HG03175 (cell line): ENCODE measurements around the gene AKIRIN2.
"Not testable (repeated sequence)": the region's sequence is repeated elsewhere in the genome, so short reads cannot be mapped to it uniquely, and the experiment has no call there.

Source experiments
- ATAC-seq: cut with Tn5 transposase; IDR thresholded peaks from one replicate; pipeline ENCODE4 v1.9.1; 2021; ENCODE audit warnings: mild to moderate bottlenecking, moderate library complexity; ENCODE audit not compliant: unreplicated experiment

Gene AKIRIN2

DNA sequence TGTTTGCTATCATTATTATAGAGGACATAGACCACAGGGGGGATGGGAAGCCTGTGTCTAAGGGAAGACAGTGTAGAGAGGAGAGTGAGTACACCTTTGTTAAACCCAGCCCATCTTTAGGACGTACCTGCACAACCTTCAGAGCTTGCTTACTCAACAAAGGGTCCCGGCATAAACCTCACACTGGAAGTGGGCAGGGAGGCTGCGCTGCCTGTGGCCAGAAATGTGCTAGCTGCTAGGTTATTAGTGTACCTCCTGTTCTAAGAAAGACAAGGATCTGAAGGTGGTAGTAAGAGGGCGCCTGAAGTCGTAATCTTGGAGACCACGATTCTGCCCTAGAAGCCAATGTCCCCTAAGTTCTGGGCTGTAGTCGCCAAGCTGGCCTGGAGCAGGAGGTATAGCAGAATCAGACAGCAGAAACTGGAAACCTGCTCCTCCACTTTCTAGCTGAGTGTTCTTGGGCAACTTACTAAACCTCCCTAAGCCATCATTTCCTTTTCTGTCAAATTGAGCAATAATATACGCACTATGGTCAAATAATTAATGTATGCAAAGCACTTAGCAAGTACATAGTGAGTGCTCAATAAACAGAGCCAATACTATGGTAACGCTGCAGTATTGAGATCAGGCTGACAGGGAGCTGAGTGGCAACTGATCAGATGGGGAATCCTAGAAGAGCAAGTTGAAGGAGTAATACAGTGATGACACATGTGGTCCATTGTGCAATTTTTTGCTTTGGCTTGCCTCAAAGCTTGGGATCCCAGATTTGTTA, 16.8 kb upstream of the AKIRIN2 start:
- no peak for ATAC-seq

DNA sequence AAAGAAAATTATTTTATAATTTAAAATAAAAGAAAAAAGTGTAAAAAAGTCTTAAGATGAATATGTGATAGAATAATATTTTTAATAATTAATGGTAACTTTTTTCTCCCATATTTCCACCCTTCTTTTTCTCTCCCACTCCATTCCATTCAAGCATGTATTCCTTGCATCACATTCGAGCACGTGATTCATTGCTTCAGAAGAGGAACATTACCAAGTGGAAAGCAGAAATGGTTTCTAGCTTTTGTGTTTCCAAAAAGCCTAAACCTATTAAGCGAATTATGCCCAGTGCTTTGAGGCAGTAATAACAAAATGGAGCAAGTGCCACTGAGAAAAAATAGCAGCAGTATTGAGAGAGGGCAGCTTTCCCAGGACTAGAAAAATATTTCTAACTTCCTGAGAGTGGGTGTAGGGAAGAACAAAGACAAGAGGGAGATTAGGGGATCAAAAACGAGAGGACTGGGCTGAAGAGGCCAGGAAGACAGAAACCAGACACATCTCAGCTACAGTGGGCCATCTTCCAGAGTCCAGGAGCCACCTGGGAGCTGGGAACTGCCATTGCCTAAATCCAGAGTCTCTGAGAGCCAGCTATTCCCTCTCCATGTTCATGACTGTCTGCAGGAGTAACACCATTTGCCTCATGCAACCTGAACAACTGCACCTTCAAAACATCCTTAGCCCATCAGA, 15.0 kb upstream of the AKIRIN2 start:
- no peak for ATAC-seq

DNA sequence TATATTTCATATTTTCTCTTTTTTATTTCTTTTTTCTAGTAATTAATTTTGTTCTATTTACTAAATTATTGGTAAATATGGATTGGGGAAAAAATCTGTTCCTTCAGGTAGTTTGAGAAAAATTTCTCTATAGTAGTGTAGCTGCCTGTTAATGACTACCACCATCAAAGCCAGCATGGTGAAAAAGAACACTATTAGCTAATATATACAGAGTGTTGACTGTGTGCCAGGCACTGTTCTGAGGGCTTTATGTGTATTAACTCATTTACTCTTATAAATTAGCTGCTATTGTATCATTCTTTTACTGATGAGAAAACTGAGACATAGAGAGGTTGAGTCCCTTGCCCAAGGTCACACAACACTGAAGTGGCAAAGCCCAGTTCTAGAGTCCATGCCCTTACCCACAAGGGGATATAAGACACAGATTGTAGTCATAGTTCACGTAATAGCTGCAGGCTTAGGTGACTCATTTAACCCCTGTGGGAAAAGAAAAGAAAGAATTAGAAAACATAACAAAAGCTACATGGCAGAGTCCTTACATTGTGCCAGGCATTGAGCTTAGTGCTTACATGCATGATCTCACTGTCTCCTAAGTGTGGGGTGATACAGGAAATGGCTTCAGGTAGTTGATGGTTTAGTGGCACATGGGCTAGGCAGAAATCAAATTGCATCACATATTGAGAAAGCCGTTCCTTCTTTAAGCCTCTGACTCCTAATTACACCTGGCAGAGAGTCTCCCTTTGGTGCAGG, 12.2 kb upstream of the AKIRIN2 start:
- peak; percentile 56 for ATAC-seq

DNA sequence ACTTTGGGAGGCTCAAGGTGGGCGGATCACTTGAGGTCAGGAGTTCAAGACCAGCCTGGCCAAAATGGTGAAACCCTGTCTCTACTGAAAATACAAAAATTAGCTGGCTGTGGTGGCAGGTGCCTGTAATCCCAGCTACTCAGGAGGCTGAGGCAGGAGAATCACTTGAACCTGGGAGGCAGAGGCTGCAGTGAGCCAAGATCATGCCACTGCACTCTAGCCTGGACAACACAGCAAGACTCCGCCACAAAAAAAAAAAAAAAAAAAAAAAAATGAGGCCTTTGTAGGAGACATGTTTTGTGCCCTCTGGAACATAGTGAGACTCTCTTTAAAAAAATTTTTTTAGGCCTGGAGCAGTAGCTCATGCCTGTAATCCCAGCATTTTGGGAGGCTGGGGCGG, 10.7 kb upstream of the AKIRIN2 start:
- ATAC-seq, result not testable (repeated sequence)

DNA sequence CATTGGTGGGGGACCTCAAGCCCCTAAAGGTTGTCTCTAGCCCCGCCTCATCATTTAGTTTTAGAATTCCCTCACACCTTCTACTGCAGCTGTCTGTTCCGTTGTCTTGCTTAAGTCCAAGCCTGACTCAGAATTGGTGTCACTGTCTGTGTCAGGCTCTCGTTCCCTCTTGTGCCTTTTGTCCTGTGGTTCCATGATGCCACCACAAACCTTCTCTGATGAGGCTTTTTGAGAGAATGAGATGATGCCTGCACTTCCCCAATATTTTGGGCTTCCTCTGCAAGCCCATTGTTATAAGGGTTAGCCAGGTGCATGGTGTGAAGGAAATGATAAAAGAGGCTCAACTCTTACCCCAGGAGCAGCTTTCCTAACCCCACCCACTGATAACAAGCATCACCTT, 8.1 kb upstream of the AKIRIN2 start:
- no peak for ATAC-seq

DNA sequence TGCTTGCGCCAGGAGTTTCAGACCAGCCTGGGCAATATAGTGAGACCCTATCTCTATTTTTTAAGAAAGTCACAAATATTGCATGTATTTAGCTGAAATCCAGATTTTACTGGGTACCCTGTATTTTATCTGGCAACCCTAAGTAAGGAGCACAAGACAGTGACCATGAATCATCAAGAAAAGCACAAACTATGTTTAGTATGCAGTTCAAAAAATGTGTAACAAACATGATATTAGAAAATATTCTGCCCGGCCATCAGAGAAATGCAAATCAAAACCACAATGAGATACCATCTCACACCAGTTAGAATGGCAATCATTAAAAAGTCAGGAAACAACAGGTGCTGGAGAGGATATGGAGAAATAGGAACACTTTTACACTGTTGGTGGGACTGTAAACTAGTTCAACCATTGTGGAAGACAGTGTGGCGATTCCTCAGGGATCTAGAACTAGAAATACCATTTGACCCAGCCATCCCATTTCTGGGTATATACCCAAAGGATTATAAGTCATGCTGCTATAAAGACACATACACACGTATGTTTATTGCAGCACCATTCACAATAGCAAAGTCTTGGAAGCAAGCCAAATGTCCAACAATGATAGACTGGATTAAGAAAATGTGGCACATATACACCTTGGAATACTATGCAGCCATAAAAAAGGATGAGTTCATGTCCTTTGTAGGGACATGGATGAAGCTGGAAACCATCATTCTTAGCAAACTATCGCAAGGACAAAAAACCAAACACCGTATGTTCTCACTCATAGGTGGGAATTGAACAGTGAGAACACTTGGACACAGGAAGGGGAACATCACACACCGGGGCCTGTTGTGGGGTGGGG, 6.8 kb upstream of the AKIRIN2 start:
- ATAC-seq, result not testable (repeated sequence)

GRCh38 chr6:87706187-87706966, 4.3 kb upstream of the AKIRIN2 start:
- ATAC-seq, result no peak

DNA sequence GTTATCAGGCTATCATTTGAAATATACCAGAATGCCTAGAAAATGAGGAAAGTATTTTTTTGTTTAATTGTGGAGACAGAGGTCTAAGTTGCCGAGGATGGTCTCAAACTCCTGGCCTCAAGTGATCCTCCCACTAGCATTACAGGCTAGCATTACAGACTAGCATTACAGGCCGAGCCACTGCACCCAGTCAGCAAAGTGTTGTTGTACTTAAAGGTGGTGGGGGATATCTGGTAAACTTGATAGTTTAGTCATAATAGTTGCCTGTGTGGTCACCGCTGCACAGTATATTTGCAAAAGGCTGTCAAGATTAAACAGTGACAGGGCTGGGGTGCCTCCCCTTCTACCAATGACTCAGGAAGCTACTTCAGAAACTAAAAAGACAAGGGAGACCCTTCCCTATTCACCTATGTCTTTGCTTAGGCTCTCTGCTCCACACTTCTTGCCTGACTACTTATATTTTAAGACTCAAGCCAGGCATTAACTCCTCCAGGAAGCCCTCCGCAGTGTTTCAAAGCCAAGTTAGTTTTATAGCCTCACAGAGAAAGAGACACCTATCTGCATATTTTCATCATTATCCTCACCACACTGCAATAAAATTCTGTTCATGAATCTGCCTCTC, 3.1 kb upstream of the AKIRIN2 start:
- ATAC-seq, result peak; percentile 62

- ATAC-seq, result not testable (repeated sequence)
Observed at GRCh38 chr6:87703039-87703438, 1.0 kb upstream of the AKIRIN2 start.

DNA sequence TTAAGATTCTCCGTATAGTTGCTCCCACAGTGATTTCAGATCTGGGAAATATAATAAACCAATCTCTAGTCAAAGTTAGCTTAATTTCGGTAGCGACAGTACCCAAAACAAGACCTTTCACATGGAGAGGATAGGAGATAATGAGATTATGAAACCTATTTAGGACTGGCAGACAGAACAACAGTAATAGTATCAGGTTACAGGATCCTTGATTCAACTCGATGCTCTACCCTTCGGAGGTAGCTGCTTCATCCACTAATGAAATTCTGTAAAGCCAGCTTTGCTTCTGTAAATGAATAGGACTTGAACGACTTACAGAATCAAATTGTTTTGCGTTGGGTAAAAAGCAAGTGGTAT, 534 bp upstream of the AKIRIN2 start:
- ATAC-seq, result peak; percentile 14

- peak; percentile 0 for ATAC-seq
Observed at GRCh38 chr6:87701344-87701675, 723 bp downstream of the AKIRIN2 start.

DNA sequence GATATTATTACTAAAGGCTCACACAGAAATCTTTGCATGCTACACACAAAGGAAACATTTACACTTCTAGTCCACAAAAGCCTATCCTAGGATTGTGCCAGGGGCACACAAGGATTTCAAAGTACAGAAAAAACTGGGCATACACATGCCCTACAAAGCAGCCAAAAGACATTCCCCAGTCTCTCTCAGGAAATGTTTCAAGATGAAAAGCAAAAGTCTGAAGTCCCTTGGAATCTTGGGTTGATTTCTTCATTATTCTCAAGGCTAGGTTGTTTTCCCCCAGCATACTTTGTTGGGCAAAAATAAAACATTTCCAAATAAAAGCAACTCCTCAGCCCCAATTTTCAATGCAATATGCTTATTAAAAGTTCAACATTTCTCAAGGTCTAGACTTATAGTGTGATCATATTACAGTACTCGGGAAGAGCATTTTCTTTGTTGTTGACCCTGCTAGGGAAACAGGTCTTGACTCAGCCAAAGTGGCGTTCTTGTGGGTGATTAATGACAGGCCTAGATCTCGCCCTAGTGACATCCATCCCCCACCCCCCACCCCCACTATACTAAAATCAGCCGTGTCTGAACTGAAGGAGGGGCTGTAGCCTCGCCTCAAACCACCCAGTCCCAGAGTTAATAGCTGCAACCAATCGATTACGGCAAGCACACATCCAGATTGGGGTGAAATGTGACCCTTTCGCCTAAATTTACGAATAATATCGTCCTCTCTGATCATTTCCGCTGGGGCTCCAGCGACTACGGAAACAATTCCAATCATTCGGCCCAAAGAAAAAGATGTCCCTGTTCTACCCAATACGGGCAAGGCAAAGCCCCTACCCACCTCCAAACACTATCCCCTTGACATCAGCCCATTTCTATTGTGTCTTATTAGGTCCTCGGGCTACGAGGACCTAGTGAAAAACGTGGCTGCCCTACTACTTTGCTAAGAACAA, 1.4 kb downstream of the AKIRIN2 start:
- ATAC-seq, result no peak

GRCh38 chr6:87699576-87699975, 2.5 kb downstream of the AKIRIN2 start:
- ATAC-seq, result no peak

DNA sequence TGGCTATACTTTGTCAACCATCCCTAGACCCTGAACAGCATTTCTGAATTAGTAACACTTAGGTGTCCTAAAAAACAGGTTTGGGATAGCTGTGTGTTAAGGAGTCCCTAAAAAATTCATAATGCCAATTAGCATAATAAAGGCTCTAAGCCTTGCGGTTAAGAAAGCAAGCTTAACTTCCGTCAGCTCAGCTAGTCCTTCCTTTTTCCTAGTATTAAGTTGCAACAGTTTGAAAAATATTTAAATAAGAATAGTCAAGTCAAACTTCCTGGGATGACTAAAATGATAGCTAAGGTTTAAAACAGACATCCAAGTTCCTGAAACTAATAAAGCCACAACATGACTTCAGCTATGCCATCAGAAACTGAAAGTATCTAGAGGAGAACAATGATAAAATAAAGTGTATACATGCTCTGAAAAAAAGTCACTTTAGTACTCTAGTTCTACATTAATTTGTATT, 3.5 kb downstream of the AKIRIN2 start:
- peak; percentile 15 for ATAC-seq

DNA sequence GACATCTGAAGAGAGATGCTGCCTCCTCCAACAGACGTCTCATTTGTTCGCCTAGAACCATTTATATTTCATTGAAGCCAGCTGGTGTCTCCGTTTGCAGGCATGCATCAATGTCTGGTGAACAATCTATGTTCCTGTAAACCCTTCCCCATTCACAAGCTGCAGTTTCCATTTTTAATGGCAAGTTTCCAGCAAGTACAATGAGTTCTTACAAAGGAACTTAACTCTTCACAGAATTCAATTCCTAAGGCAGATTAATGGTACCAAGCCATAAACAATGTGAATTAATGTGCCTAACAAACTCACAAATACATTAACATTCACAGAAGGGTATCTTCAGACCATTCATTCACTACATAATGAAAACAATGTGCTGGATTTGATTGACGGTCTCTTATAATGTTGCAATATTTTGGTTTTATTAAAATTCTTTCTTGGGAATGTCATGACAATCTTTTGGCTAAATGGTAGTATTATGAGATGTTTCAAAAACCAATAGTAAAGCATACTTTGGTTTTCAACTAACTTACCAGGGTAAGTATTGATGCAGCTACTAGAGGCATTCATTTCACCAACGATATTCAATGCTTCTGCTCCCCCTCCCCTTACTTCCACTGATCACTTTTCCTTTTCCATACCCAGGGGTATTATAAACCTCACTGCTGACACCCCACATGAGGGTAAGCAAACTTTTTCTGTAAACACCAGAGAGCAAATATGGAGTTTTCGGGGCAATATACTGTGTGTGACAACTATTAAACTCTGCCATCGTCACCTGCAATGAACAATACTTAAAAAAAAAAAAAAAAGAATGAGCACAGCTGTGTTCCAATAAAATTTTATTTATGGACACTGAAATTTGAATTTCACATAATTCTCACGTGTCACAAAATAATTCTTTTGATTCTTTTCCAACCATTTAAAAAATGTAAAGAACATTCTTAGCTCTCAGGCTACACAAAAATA, 4.2 kb downstream of the AKIRIN2 start:
- ATAC-seq, result no peak

- not testable (repeated sequence) for ATAC-seq
Observed at GRCh38 chr6:87696817-87697216, 5.2 kb downstream of the AKIRIN2 start.

DNA sequence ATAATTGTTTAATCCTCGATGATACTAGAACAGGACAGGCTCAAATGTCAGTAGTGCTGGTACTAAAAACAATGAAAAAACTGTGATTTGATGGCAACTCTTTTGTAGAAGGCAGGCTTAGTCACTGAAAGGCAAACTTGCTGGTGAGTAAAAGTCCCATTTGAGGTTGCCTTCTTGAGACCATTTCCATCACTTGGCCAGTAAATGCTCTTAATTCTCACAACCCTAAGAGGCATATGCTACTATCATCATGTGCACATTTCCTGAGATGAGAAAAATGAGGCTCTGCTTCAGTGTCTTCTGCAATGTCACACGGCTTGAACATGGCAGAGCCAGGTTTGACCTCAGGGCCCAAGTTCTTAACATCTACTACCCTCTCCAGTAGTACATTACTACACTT, 9.9 kb downstream of the AKIRIN2 start:
- ATAC-seq, result no peak
